ENCODE data around the gene TRIM45. TPM values are rescaled to one million over a fixed set of nuclear protein-coding genes. Genes with fewer than 3 reads are reported as not detected.
A peak's percentile ranks its signal among the peaks of the same experiment; 100 is the strongest.

TRIM45 gene
- total RNA-seq, 1 donor from 2014 or later, result 6.7 TPM

GRCh38 chr1:117066367-117066766, 55.2 kb downstream of the TRIM45 start:
- peaks cover 2% of the 10 kb centered on the region for H3K27me3 Mint-ChIP-seq (ENCODE audit: unreplicated experiment)
- H3K36me3 Mint-ChIP-seq (ENCODE audit: unreplicated experiment), result no peaks in the 10 kb centered on the region
- H3K4me1 Mint-ChIP-seq (ENCODE audit: low read depth, unreplicated experiment), result peaks cover 11% of the 10 kb centered on the region
- peak overlapping the region; percentile 24 for H3K27ac Mint-ChIP-seq (ENCODE audit: unreplicated experiment)
- TF ChIP-seq, protein P1, sequence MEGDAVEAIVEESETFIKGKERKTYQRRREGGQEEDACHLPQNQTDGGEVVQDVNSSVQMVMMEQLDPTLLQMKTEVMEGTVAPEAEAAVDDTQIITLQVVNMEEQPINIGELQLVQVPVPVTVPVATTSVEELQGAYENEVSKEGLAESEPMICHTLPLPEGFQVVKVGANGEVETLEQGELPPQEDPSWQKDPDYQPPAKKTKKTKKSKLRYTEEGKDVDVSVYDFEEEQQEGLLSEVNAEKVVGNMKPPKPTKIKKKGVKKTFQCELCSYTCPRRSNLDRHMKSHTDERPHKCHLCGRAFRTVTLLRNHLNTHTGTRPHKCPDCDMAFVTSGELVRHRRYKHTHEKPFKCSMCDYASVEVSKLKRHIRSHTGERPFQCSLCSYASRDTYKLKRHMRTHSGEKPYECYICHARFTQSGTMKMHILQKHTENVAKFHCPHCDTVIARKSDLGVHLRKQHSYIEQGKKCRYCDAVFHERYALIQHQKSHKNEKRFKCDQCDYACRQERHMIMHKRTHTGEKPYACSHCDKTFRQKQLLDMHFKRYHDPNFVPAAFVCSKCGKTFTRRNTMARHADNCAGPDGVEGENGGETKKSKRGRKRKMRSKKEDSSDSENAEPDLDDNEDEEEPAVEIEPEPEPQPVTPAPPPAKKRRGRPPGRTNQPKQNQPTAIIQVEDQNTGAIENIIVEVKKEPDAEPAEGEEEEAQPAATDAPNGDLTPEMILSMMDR (IDR thresholded peaks at IDR 0.05; ENCODE audit: partially characterized antibody, unreplicated experiment), result no peak
- DNase-seq, result no peak
- no peak overlapping the region for H3K4me3 Mint-ChIP-seq (ENCODE audit: unreplicated experiment)
- peaks cover 2% of the 10 kb centered on the region for H3K9me3 Mint-ChIP-seq (ENCODE audit: unreplicated experiment)

- Mint-ChIP-seq H3K4me3 (ENCODE audit: unreplicated experiment) (no peak overlapping the region), H3K36me3 (ENCODE audit: unreplicated experiment) (no peaks in the 10 kb centered on the region), H3K9me3 (ENCODE audit: unreplicated experiment) (peaks cover 4% of the 10 kb centered on the region), H3K27me3 (ENCODE audit: unreplicated experiment) (no peaks in the 10 kb centered on the region), H3K4me1 (ENCODE audit: low read depth, unreplicated experiment) (peaks cover 11% of the 10 kb centered on the region), H3K27ac (ENCODE audit: unreplicated experiment) (no peak overlapping the region)
- no peak for DNase-seq
- TF ChIP-seq, protein P1 (IDR thresholded peaks at IDR 0.05; ENCODE audit: partially characterized antibody, unreplicated experiment), result no peak
Measured at GRCh38 chr1:117061986-117062415, 59.5 kb downstream of the TRIM45 start.

Small RNAs within 50 kb of the gene (microRNA-seq; reads per million reads assigned to microRNA genes)
- gene MIR942 (ENCODE audit: unreplicated experiment), result 71.8 reads per million, percentile 71 among the genes with 10 or more reads in this experiment

Other genes starting within 250 kb of the TRIM45 start
- gene PTGFRN, start 211.8 kb downstream of the TRIM45 start, total RNA-seq (ENCODE audit: unreplicated experiment), result 61.2 TPM
- 3.2 TPM for gene CD101, start 120.0 kb downstream of the TRIM45 start, total RNA-seq (ENCODE audit: unreplicated experiment)
- 19.3 TPM for gene TTF2, start 61.4 kb downstream of the TRIM45 start, total RNA-seq (ENCODE audit: unreplicated experiment)
- not detected for gene VTCN1, start 89.2 kb upstream of the TRIM45 start, total RNA-seq (ENCODE audit: unreplicated experiment)
- gene MAN1A2, start 245.7 kb upstream of the TRIM45 start, total RNA-seq (ENCODE audit: unreplicated experiment), result 31.8 TPM